Trophoblast cell (in vitro differentiated cells and primary cell): Measurements from ENCODE around the gene RUSF1.
"Not testable (repeated sequence)": the region's sequence is repeated elsewhere in the genome, so short reads cannot be mapped to it uniquely, and the experiment has no call there.

Experiments used
- DNase-seq, 2 donors: peaks; one replicate each; pipeline ENCODE4 v3.0.0-alpha.2; 2016
- H2AFZ ChIP-seq: 2 replicates; pipeline ENCODE4 v1.6.1; 2013; ENCODE audit warnings: low read length, moderate library complexity, mild to moderate bottlenecking; ENCODE audit not compliant: insufficient read depth, poor library complexity
- H2AK5ac ChIP-seq: 2 replicates; pipeline ENCODE4 v1.6.1; 2013; ENCODE audit warnings: mild to moderate bottlenecking, low read length
- H2BK120ac ChIP-seq: 2 replicates; pipeline ENCODE4 v1.6.1; 2013; ENCODE audit warnings: low read length, mild to moderate bottlenecking, moderate library complexity; ENCODE audit not compliant: insufficient read depth, poor library complexity
- H2BK12ac ChIP-seq: 2 replicates; pipeline ENCODE4 v1.6.1; 2013; ENCODE audit warnings: mild to moderate bottlenecking, low read length, moderate library complexity
- H2BK5ac ChIP-seq: 2 replicates; pipeline ENCODE4 v1.6.1; 2013; ENCODE audit warnings: low read length, low read depth, moderate library complexity, mild to moderate bottlenecking; ENCODE audit not compliant: poor library complexity
- H3K14ac ChIP-seq: 2 replicates; pipeline ENCODE4 v1.6.1; 2013; ENCODE audit warnings: mild to moderate bottlenecking, low read length
- H3K18ac ChIP-seq: 2 replicates; pipeline ENCODE4 v1.6.1; 2013; ENCODE audit warnings: mild to moderate bottlenecking, low read length
- H3K23ac ChIP-seq: 2 replicates; pipeline ENCODE4 v1.6.1; 2013; ENCODE audit warnings: low read length
- H3K27ac ChIP-seq: 2 replicates; pipeline ENCODE4 v1.5.1; 2013; ENCODE audit warnings: low read depth, mild to moderate bottlenecking, inconsistent platforms, low read length, moderate library complexity
- H3K27me3 ChIP-seq: 2 replicates; pipeline ENCODE4 v1.6.1; 2013; ENCODE audit warnings: inconsistent platforms, mild to moderate bottlenecking, low read length, moderate library complexity; ENCODE audit not compliant: insufficient read depth
- H3K36me3 ChIP-seq, 2 experiments: 1 replicate in 1 of 2; 2 replicates in 1 of 2; pipeline ENCODE4 v1.6.1; 2013; ENCODE audit warnings: low read length in 2 of 2, mild to moderate bottlenecking in 2 of 2, moderate library complexity in 1 of 2; ENCODE audit not compliant: insufficient read depth in 2 of 2, control insufficient read depth in 1 of 2
- H3K4ac ChIP-seq: 2 replicates; pipeline ENCODE4 v1.6.1; 2013; ENCODE audit warnings: low read depth, mild to moderate bottlenecking, low read length, moderate library complexity
- H3K4me1 ChIP-seq, 2 experiments: 1 replicate in 1 of 2; 2 replicates in 1 of 2; pipeline ENCODE4 v1.6.1; 2013; ENCODE audit warnings: low read length in 2 of 2, mild to moderate bottlenecking in 2 of 2, moderate library complexity in 1 of 2; ENCODE audit not compliant: insufficient read depth in 2 of 2, control insufficient read depth in 1 of 2
- H3K4me2 ChIP-seq: 2 replicates; pipeline ENCODE4 v1.6.1; 2013; ENCODE audit warnings: inconsistent platforms, mild to moderate bottlenecking, low read length, moderate library complexity
- H3K4me3 ChIP-seq: 2 replicates; pipeline ENCODE4 v1.5.1; 2013; ENCODE audit warnings: mild to moderate bottlenecking, low read depth, low read length, inconsistent platforms
- H3K79me1 ChIP-seq: one replicate; pipeline ENCODE4 v1.6.1; 2013; ENCODE audit warnings: low read length
- H3K79me2 ChIP-seq: 2 replicates; pipeline ENCODE4 v1.6.1; 2013; ENCODE audit warnings: low read length, mild to moderate bottlenecking; ENCODE audit not compliant: control insufficient read depth, insufficient read depth, poor library complexity
- H3K9ac ChIP-seq: 2 replicates; pipeline ENCODE4 v1.6.1; 2013; ENCODE audit warnings: mild to moderate bottlenecking, low read length
- H3K9me3 ChIP-seq: 2 replicates; pipeline ENCODE4 v1.6.1; 2013; ENCODE audit warnings: low read depth, mild to moderate bottlenecking, control low read depth, inconsistent platforms, low read length; ENCODE audit not compliant: insufficient read depth
- H4K12ac ChIP-seq: 2 replicates; pipeline ENCODE4 v1.6.1; 2013; ENCODE audit warnings: low read depth, mild to moderate bottlenecking, low read length, moderate library complexity
- H4K8ac ChIP-seq: 2 replicates; pipeline ENCODE4 v1.6.1; 2013; ENCODE audit warnings: low read depth, mild to moderate bottlenecking, low read length, moderate library complexity
- H4K91ac ChIP-seq: one replicate; pipeline ENCODE4 v1.6.1; 2013; ENCODE audit warnings: low read depth, mild to moderate bottlenecking, low read length, moderate library complexity
- WGBS: extraction: QIAGEN DNeasy Blood & Tissue Kit; methylation state at CpG from one replicate; pipeline ENCODE4 v1.1.7; 2013; ENCODE audit warnings: missing lambda C conversion rate; ENCODE audit not compliant: insufficient read length, insufficient coverage; ENCODE audit errors: extremely low coverage; 5-methylcytosine and 5-hydroxymethylcytosine counted together

RUSF1 gene

DNA sequence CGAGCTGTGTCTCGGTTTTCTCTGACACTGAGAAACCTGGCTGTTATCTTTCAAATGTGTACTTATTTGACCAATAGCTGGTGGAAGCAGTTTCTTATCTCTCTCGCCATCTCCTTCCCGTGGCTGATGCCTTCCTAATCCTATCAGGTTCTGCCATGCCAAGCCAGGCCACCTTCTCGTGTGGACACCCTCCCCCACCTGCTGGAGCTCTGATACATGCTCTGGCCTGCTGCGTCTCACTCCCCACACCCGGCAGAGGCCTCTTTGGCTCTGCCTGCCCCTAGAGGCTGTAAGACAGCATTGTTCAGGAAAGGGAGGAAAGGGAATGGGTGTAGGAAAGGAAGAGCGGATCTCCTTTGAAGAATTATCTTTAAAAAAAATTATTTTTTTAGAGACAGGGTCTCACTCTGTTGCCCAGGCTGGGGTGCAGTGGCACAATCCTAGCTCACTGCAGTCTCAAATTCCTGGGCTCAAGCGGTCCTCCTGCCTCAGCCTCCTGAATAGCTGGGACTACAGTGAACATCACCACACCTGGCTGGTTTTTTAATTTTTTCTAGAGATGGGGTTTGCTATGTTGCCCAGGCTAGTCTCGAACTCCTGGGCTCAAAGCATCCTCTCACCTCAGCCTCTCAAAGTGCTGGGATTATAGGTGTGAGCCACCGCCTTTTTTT lies 56.4 kb downstream of the RUSF1 start:
- WGBS: no CpG with 5 or more reads among the region's 11 CpGs
- DNase-seq: peak; percentile 48 to 68
- Histone ChIP-seq H4K12ac (peak overlapping the region; percentile 60), H2AK5ac (no peak overlapping the region), H3K9ac (no peak overlapping the region), H4K91ac (no peak overlapping the region), H3K14ac (no peak overlapping the region), H2AFZ (peak overlapping the region; percentile 1), H2BK5ac (no peak overlapping the region), H3K36me3 (peaks cover 2 to 3% of the 10 kb centered on the region in 2 experiments), H3K79me2 (no peaks in the 10 kb centered on the region), H3K9me3 (no peaks in the 10 kb centered on the region), H3K4me2 (no peak overlapping the region), H3K4ac (no peak overlapping the region), H2BK120ac (no peak overlapping the region), H4K8ac (no peak overlapping the region), H3K4me1 (peaks cover 18 to 27% of the 10 kb centered on the region in 2 experiments), H3K27me3 (no peaks in the 10 kb centered on the region), H3K27ac (no peak overlapping the region), H3K18ac (no peak overlapping the region), H2BK12ac (no peak overlapping the region), H3K79me1 (peaks cover 10% of the 10 kb centered on the region), H3K23ac (no peak overlapping the region), H3K4me3 (no peak overlapping the region)

DNA sequence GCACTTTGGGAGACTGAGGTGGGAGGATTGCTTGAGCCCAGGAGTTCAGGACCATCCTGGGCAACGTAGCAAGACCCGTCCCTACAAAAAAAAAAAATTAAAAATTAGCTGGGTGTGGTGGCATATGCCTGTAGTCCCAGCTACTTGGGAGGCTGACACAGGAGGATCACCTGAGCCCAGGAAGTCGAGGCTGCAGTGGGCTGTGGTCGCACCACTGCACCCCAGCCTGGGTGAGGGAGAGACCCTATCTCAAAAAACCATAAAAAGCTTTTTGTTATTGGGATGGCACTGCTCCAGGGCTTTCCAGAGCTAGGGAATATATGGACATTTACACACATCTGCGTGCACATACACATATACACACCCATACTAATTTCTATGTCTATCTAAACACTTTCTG lies 57.0 kb downstream of the RUSF1 start:
- H2AK5ac ChIP-seq: no peak overlapping the region
- no CpG with 5 or more reads among the region's 5 CpGs for WGBS

DNA sequence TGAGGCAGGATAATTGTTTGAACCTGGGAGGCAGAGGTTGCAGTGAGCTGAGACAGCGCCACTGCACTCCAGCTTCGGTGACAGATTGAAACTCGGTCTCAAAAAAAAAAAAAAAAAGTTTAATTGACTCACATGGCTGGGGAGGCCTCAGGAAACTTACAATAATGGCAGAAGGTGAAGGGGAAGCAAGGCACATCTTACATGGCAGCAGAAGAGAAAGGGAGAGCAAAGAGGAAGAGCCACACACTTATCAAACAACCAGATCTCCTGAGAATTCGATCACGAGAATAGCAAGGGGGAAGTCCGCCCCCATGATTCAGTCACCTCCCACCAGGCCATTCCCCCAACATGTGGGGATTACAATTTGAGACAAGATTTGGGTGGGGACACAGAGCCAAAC lies 62.3 kb downstream of the RUSF1 start:
- H2BK12ac ChIP-seq, H2AK5ac ChIP-seq, H3K27ac ChIP-seq, H4K8ac ChIP-seq, H3K14ac ChIP-seq, H3K79me1 ChIP-seq, H3K4me2 ChIP-seq, DNase-seq, H4K12ac ChIP-seq, H4K91ac ChIP-seq, H3K9ac ChIP-seq, H2BK5ac ChIP-seq, H3K4me3 ChIP-seq, H3K79me2 ChIP-seq, H3K18ac ChIP-seq, H3K9me3 ChIP-seq, H2BK120ac ChIP-seq, H2AFZ ChIP-seq, H3K27me3 ChIP-seq, H3K36me3 ChIP-seq, H3K4me1 ChIP-seq, H3K4ac ChIP-seq, H3K23ac ChIP-seq: not testable (repeated sequence)
- WGBS: no CpG with 5 or more reads among the region's 6 CpGs

More for the DNA sequence above, 57.0 kb downstream of the RUSF1 start:
- H3K23ac ChIP-seq: no peak overlapping the region
- H2BK12ac ChIP-seq: no peak overlapping the region
- H3K27me3 ChIP-seq: no peaks in the 10 kb centered on the region
- H2AFZ ChIP-seq: no peak overlapping the region
- peaks cover 10% of the 10 kb centered on the region for H3K79me1 ChIP-seq
- H4K8ac ChIP-seq: no peak overlapping the region
- H3K9ac ChIP-seq: no peak overlapping the region
- H3K18ac ChIP-seq: no peak overlapping the region
- no peak overlapping the region for H2BK120ac ChIP-seq
- H3K4me2 ChIP-seq: no peak overlapping the region
- H4K12ac ChIP-seq: no peak overlapping the region
- H3K4ac ChIP-seq: no peak overlapping the region
- peaks cover 0 to 2% of the 10 kb centered on the region in 2 experiments for H3K36me3 ChIP-seq
- no peak overlapping the region for H3K14ac ChIP-seq
- no peak for DNase-seq
- no peak overlapping the region for H4K91ac ChIP-seq
- no peaks in the 10 kb centered on the region for H3K9me3 ChIP-seq
- H2BK5ac ChIP-seq: no peak overlapping the region
- no peak overlapping the region for H3K27ac ChIP-seq
- no peaks in the 10 kb centered on the region for H3K79me2 ChIP-seq
- no peak overlapping the region for H3K4me3 ChIP-seq
- H3K4me1 ChIP-seq: peaks cover 18 to 23% of the 10 kb centered on the region in 2 experiments

GRCh38 chr16:31441956-31442355 lies 66.2 kb downstream of the RUSF1 start:
- Histone ChIP-seq H3K36me3 (no peaks in the 10 kb centered on the region), H2BK5ac (no peak overlapping the region), H3K4me3 (no peak overlapping the region), H2AK5ac (peak overlapping the region; percentile 93), H4K8ac (peak overlapping the region; percentile 82), H3K4me1 (no peaks in the 10 kb centered on the region), H4K91ac (peak overlapping the region; percentile 2), H2AFZ (peak overlapping the region; percentile 83), H3K27me3 (no peaks in the 10 kb centered on the region), H3K4ac (peak overlapping the region; percentile 40), H2BK120ac (no peak overlapping the region), H3K79me1 (peaks cover 7% of the 10 kb centered on the region), H3K23ac (no peak overlapping the region), H4K12ac (peak overlapping the region; percentile 83), H2BK12ac (no peak overlapping the region), H3K18ac (no peak overlapping the region), H3K4me2 (no peak overlapping the region), H3K27ac (no peak overlapping the region), H3K9ac (no peak overlapping the region), H3K14ac (no peak overlapping the region), H3K79me2 (peaks cover 4% of the 10 kb centered on the region), H3K9me3 (no peaks in the 10 kb centered on the region)
- no peak for DNase-seq
- no CpG with 5 or more reads among the region's 34 CpGs for WGBS
